ENCODE results near the gene CHCHD5. TPM values are rescaled to one million over a fixed set of nuclear protein-coding genes. Genes with fewer than 3 reads are reported as not detected.
"Not testable (repeated sequence)": the region's sequence is repeated elsewhere in the genome, so short reads cannot be mapped to it uniquely, and the experiment has no call there.

CHCHD5 gene
- total and polyA plus RNA-seq, 3 experiments from 2014 or later: 33.1 to 41.8 (median 36.6) TPM

- Histone ChIP-seq H3K4me3 (ENCODE audit: low read length) (no peak overlapping the region), H3K27me3 (ENCODE audit: insufficient read depth, low read length, poor library complexity, severe bottlenecking) (no peaks in the 10 kb centered on the region), H3K9me3 (ENCODE audit: low read length) (no peaks in the 10 kb centered on the region), H3K4me1 (ENCODE audit: insufficient read depth, low read length) (no peaks in the 10 kb centered on the region), H3K36me3 (ENCODE audit: insufficient read depth, low read length) (no peaks in the 10 kb centered on the region), H3K27ac (ENCODE audit: low read depth, low read length) (no peak overlapping the region)
- peak overlapping the region in 1 of 8 donors; percentile 56 for H3K27ac Mint-ChIP-seq
- ChIA-PET POLR2A (interaction anchor here (0.5 kb wide), 1 partner anchor 126 kb away, joined by 3 read pairs; no protein-coding TSS in a partner anchor), CTCF (interaction anchor here (4.3 kb wide), 1 partner anchor 20 kb away, joined by 15 read pairs; no protein-coding TSS in a partner anchor)
- H3K4me3 Mint-ChIP-seq: no peak overlapping the region
- H3K4me1 Mint-ChIP-seq: no peaks in the 10 kb centered on the region
- peaks cover 0 to 3% of the 10 kb centered on the region in 2 donors for H3K27me3 Mint-ChIP-seq
- no peak for DNase-seq
- no peaks in the 10 kb centered on the region for H3K9me3 Mint-ChIP-seq
- peaks cover 0 to 12% (median 0%) of the 10 kb centered on the region in 3 donors for H3K36me3 Mint-ChIP-seq
These were observed 21.5 kb downstream of the CHCHD5 start for GRCh38 chr2:112605926-112606325.

- POLR2A ChIA-PET: interaction anchor here (0.5 kb wide), 1 partner anchor 125 kb away, joined by 3 read pairs; no protein-coding TSS in a partner anchor
These were observed 22.1 kb downstream of the CHCHD5 start for GRCh38 chr2:112606547-112606946.

GRCh38 chr2:112607680-112608438, 23.4 kb downstream of the CHCHD5 start:
- H3K27ac Mint-ChIP-seq: peak overlapping the region in 1 of 8 donors; percentile 73
- ChIA-PET CTCF (interaction anchor here (2.2 to 4.3 kb wide), 3 partner anchors 18 to 119 kb away, joined by 5 to 15 read pairs (median 9); no protein-coding TSS in a partner anchor), POLR2A (no interaction called here)
- H3K36me3 Mint-ChIP-seq: peaks cover 0 to 22% (median 2%) of the 10 kb centered on the region in 3 donors
- DNase-seq: no peak
- no peaks in the 10 kb centered on the region for H3K4me1 Mint-ChIP-seq
- H3K27me3 Mint-ChIP-seq: peaks cover 0 to 5% of the 10 kb centered on the region in 2 donors
- no peak overlapping the region for H3K27ac ChIP-seq (ENCODE audit: low read depth, low read length)
- no peaks in the 10 kb centered on the region for H3K9me3 Mint-ChIP-seq
- no peaks in the 10 kb centered on the region for H3K4me1 ChIP-seq (ENCODE audit: insufficient read depth, low read length)
- H3K4me3 Mint-ChIP-seq: no peak overlapping the region
- no peaks in the 10 kb centered on the region for H3K36me3 ChIP-seq (ENCODE audit: insufficient read depth, low read length)
- no peaks in the 10 kb centered on the region for H3K9me3 ChIP-seq (ENCODE audit: low read length)
- no peaks in the 10 kb centered on the region for H3K27me3 ChIP-seq (ENCODE audit: insufficient read depth, low read length, poor library complexity, severe bottlenecking)
- no peak overlapping the region for H3K4me3 ChIP-seq (ENCODE audit: low read length)

More at GRCh38 chr2:112606547-112606946, 22.1 kb downstream of the CHCHD5 start:
- Histone ChIP-seq H3K9me3 (ENCODE audit: low read length) (no peaks in the 10 kb centered on the region), H3K4me1 (ENCODE audit: insufficient read depth, low read length) (no peaks in the 10 kb centered on the region), H3K27me3 (ENCODE audit: insufficient read depth, low read length, poor library complexity, severe bottlenecking) (no peaks in the 10 kb centered on the region), H3K36me3 (ENCODE audit: insufficient read depth, low read length) (no peaks in the 10 kb centered on the region), H3K4me3 (ENCODE audit: low read length) (no peak overlapping the region), H3K27ac (ENCODE audit: low read depth, low read length) (no peak overlapping the region)
- CTCF ChIA-PET: interaction anchor here (2.2 to 4.3 kb wide), 2 partner anchors 19 to 120 kb away, joined by 9 to 15 read pairs; no protein-coding TSS in a partner anchor
- Mint-ChIP-seq H3K27me3 (peaks cover 0 to 3% of the 10 kb centered on the region in 2 donors), H3K36me3 (peaks cover 0 to 16% (median under 1%) of the 10 kb centered on the region in 3 donors), H3K9me3 (no peaks in the 10 kb centered on the region), H3K4me1 (no peaks in the 10 kb centered on the region), H3K27ac (no peak overlapping the region), H3K4me3 (no peak overlapping the region)
- no peak for DNase-seq

GRCh38 chr2:112609320-112609719, 24.9 kb downstream of the CHCHD5 start:
- H3K9me3 Mint-ChIP-seq, POLR2A ChIA-PET, CTCF ChIA-PET: not testable (repeated sequence)

GRCh38 chr2:112612283-112612682, 27.9 kb downstream of the CHCHD5 start:
- POLR2A ChIA-PET; H3K27ac ChIP-seq (ENCODE audit: low read depth, low read length); H3K9me3 ChIP-seq (ENCODE audit: low read length); H3K36me3 ChIP-seq (ENCODE audit: insufficient read depth, low read length); H3K27me3 ChIP-seq (ENCODE audit: insufficient read depth, low read length, poor library complexity, severe bottlenecking); H3K4me3 Mint-ChIP-seq; H3K27me3 Mint-ChIP-seq; H3K4me3 ChIP-seq (ENCODE audit: low read length); H3K27ac Mint-ChIP-seq; CTCF ChIA-PET; H3K4me1 Mint-ChIP-seq; H3K9me3 Mint-ChIP-seq; DNase-seq; H3K4me1 ChIP-seq (ENCODE audit: insufficient read depth, low read length): not testable (repeated sequence)
- H3K36me3 Mint-ChIP-seq: peaks cover 0 to 22% (median 8%) of the 10 kb centered on the region in 3 donors

More at GRCh38 chr2:112609320-112609719, 24.9 kb downstream of the CHCHD5 start:
- H3K4me3 ChIP-seq (ENCODE audit: low read length); H3K36me3 ChIP-seq (ENCODE audit: insufficient read depth, low read length); H3K9me3 ChIP-seq (ENCODE audit: low read length); H3K27me3 ChIP-seq (ENCODE audit: insufficient read depth, low read length, poor library complexity, severe bottlenecking); H3K27me3 Mint-ChIP-seq; H3K27ac ChIP-seq (ENCODE audit: low read depth, low read length); H3K4me1 ChIP-seq (ENCODE audit: insufficient read depth, low read length); H3K27ac Mint-ChIP-seq; DNase-seq; H3K4me1 Mint-ChIP-seq: not testable (repeated sequence)
- Mint-ChIP-seq H3K4me3 (peak overlapping the region in 1 of 7 donors; percentile 28), H3K36me3 (peaks cover 0 to 22% (median 3%) of the 10 kb centered on the region in 3 donors)

- CTCF ChIA-PET: interaction anchor here (0.9 to 2.1 kb wide), 2 partner anchors 14 to 15 kb away, joined by 3 to 8 read pairs; no protein-coding TSS in a partner anchor
- no peaks in the 10 kb centered on the region for H3K27me3 ChIP-seq (ENCODE audit: insufficient read depth, low read length, poor library complexity, severe bottlenecking)
- POLR2A ChIA-PET: no interaction called here
- H3K4me3 ChIP-seq (ENCODE audit: low read length): no peak overlapping the region
- H3K4me3 Mint-ChIP-seq: no peak overlapping the region
- H3K27me3 Mint-ChIP-seq: peaks cover 0 to 5% of the 10 kb centered on the region in 2 donors
- H3K27ac Mint-ChIP-seq: no peak overlapping the region
- no peaks in the 10 kb centered on the region for H3K4me1 Mint-ChIP-seq
- H3K36me3 ChIP-seq (ENCODE audit: insufficient read depth, low read length): no peaks in the 10 kb centered on the region
- H3K9me3 Mint-ChIP-seq: no peaks in the 10 kb centered on the region
- DNase-seq: no peak
- H3K36me3 Mint-ChIP-seq: peaks cover 0 to 22% (median 8%) of the 10 kb centered on the region in 3 donors
- no peaks in the 10 kb centered on the region for H3K4me1 ChIP-seq (ENCODE audit: insufficient read depth, low read length)
- H3K27ac ChIP-seq (ENCODE audit: low read depth, low read length): no peak overlapping the region
- no peaks in the 10 kb centered on the region for H3K9me3 ChIP-seq (ENCODE audit: low read length)
These were observed 29.9 kb downstream of the CHCHD5 start for GRCh38 chr2:112614201-112614840.

- Mint-ChIP-seq H3K4me1 (no peaks in the 10 kb centered on the region), H3K4me3 (no peak overlapping the region), H3K27me3 (peaks cover 0 to 5% of the 10 kb centered on the region in 2 donors), H3K9me3 (no peaks in the 10 kb centered on the region), H3K27ac (no peak overlapping the region), H3K36me3 (peaks cover 0 to 19% (median 8%) of the 10 kb centered on the region in 3 donors)
- Histone ChIP-seq H3K9me3 (ENCODE audit: low read length) (no peaks in the 10 kb centered on the region), H3K4me1 (ENCODE audit: insufficient read depth, low read length) (no peaks in the 10 kb centered on the region), H3K4me3 (ENCODE audit: low read length) (no peak overlapping the region), H3K27ac (ENCODE audit: low read depth, low read length) (no peak overlapping the region), H3K36me3 (ENCODE audit: insufficient read depth, low read length) (no peaks in the 10 kb centered on the region), H3K27me3 (ENCODE audit: insufficient read depth, low read length, poor library complexity, severe bottlenecking) (no peaks in the 10 kb centered on the region)
- DNase-seq: no peak
- ChIA-PET POLR2A (no interaction called here), CTCF (interaction anchor here (2.1 kb wide), 1 partner anchor 15 kb away, joined by 8 read pairs; no protein-coding TSS in a partner anchor)
These were observed 30.6 kb downstream of the CHCHD5 start for GRCh38 chr2:112615051-112615450.

- H3K4me3 Mint-ChIP-seq; H3K9me3 Mint-ChIP-seq; H3K4me3 ChIP-seq (ENCODE audit: low read length); POLR2A ChIA-PET; H3K27ac Mint-ChIP-seq; H3K9me3 ChIP-seq (ENCODE audit: low read length); H3K27me3 ChIP-seq (ENCODE audit: insufficient read depth, low read length, poor library complexity, severe bottlenecking); H3K36me3 ChIP-seq (ENCODE audit: insufficient read depth, low read length); H3K27ac ChIP-seq (ENCODE audit: low read depth, low read length); H3K4me1 Mint-ChIP-seq; H3K27me3 Mint-ChIP-seq; H3K4me1 ChIP-seq (ENCODE audit: insufficient read depth, low read length); DNase-seq: not testable (repeated sequence)
- peaks cover 0 to 11% (median 8%) of the 10 kb centered on the region in 3 donors for H3K36me3 Mint-ChIP-seq
- CTCF ChIA-PET: interaction anchor here (2.1 kb wide), 1 partner anchor 15 kb away, joined by 8 read pairs; no protein-coding TSS in a partner anchor
These were observed 31.4 kb downstream of the CHCHD5 start for GRCh38 chr2:112615798-112616197.
